NCI-H510A treated with DMSO at 0.1 percent for 48 hours (cell line): ENCODE results near the gene SERPINE1.
"Not testable (repeated sequence)": the region's sequence is repeated elsewhere in the genome, so short reads cannot be mapped to it uniquely, and the experiment has no call there.

Source experiments
- DNase-seq: peaks from one replicate; lab custom pipeline; 2025; lab: John Stamatoyannopoulos, UW

Gene SERPINE1

DNA sequence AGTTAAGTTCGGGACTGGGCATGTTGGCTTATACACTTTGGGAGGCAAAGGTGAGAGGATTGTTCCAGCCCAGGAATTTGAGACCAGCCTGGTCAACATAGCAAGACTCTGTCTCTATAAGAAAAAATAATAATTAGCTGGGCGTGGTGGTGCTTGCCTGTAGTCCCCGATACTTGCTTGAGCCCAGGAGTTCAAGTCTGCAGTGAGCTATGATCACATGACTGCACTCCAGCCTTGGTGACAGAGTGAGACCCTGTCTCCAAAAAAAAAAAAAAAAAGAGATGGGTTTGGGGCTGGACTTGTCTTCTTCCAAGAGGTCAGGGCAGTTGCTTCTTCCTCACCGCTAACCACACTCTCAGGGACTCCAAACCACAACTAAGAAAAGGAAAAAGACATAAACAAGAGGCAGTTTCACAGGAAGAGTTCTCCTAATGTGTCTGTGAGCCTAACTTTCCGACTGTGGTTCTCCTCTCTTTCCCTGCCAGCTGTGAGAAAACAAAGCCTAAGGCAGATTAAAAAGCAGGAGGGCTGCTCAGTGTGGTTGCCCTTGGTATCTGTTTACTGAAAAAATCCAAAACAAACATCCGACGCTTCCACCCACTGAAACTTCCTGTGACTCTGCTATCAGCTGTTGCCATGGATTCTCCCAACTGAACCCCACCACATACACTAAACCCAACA lies 2.4 kb upstream of the SERPINE1 start:
- DNase-seq, result no peak

DNA sequence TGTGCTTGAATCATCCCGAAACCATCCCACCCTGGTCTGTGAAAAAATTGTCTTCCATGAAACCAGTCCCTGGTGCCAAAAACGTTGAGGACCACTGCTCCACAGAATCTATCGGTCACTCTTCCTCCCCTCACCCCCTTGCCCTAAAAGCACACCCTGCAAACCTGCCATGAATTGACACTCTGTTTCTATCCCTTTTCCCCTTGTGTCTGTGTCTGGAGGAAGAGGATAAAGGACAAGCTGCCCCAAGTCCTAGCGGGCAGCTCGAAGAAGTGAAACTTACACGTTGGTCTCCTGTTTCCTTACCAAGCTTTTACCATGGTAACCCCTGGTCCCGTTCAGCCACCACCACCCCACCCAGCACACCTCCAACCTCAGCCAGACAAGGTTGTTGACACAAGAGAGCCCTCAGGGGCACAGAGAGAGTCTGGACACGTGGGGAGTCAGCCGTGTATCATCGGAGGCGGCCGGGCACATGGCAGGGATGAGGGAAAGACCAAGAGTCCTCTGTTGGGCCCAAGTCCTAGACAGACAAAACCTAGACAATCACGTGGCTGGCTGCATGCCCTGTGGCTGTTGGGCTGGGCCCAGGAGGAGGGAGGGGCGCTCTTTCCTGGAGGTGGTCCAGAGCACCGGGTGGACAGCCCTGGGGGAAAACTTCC lies 784 bp upstream of the SERPINE1 start:
- no peak for DNase-seq

DNA sequence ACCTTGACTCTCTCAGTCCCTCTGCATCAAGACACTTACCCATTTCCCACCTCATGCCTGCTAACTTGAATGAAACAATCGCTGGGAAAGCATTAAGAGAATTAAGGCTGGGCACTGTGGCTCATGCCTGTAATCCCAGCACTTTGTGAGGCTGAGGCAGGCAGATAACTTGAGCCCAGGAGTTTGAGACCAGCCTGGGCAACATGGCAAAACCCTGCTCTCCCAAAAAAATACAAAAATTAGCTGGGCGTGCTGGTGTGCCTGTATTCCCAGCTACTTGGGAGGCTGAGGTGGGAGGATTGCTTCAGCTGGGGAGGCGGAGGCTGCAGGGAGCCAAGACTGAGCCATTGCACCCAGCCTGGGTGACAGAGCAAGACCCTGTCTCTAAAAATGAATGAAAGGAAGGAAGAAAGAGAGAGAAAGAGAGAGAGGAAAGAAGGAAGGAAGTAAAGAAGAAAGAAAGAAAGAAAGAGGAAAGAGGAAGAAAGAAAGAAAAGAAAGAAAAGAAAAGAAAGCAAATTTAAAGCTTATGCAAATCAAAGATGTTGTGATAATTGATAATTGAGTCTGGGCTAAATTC lies 646 bp downstream of the SERPINE1 start:
- no peak for DNase-seq

DNA sequence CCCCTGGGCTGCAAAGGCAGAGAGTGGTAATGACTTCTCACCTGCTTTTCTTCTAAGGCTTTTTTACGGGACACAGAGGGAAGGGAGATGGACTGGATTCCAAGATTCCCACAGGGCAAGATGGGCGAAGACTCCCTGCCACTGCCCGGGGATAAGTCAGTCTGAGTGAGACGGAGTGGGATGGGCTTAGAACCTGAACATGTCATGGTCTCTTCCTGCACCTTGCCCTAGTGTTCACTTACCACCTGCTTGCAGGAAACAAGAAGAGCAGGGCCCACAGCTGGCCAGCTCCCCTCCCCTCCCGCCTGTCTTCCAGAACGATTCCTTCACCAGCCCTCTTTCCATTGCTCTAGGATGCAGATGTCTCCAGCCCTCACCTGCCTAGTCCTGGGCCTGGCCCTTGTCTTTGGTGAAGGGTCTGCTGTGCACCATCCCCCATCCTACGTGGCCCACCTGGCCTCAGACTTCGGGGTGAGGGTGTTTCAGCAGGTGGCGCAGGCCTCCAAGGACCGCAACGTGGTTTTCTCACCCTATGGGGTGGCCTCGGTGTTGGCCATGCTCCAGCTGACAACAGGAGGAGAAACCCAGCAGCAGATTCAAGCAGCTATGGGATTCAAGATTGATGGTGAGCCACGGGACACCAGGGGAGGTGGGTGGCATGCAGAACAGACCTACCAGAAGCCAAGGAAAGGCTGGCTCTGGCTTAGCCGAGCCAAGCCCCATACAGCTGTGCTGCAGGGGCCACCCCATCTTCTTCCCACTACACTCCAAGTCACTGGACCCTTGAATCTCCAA lies 1.3 kb downstream of the SERPINE1 start:
- DNase-seq, result no peak

DNA sequence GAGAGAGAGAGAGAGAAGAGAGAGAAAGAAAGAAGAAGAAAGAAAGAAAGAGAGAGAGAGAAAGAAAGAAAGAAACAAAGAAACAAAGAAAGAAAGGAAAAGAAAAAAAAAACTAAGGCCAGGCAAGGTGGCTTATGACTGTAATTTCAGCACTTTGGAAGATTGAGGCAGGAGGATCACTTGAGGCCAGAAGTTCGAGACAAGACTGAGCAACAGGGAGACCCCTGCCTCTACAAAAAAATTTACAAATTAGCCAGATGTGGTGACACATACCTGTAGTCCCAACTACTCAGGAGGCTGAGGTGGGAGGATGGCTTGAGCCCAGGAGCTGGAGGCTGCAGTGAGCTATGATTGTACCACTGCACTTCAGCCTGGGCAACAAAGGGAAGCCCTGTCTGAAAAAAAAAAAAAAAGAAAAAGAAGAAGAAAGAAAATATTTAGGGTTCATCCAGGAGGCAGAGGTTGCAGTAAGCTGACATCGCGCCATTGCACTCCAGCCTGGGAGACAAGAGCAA lies 2.8 kb downstream of the SERPINE1 start:
- DNase-seq, result no peak

DNA sequence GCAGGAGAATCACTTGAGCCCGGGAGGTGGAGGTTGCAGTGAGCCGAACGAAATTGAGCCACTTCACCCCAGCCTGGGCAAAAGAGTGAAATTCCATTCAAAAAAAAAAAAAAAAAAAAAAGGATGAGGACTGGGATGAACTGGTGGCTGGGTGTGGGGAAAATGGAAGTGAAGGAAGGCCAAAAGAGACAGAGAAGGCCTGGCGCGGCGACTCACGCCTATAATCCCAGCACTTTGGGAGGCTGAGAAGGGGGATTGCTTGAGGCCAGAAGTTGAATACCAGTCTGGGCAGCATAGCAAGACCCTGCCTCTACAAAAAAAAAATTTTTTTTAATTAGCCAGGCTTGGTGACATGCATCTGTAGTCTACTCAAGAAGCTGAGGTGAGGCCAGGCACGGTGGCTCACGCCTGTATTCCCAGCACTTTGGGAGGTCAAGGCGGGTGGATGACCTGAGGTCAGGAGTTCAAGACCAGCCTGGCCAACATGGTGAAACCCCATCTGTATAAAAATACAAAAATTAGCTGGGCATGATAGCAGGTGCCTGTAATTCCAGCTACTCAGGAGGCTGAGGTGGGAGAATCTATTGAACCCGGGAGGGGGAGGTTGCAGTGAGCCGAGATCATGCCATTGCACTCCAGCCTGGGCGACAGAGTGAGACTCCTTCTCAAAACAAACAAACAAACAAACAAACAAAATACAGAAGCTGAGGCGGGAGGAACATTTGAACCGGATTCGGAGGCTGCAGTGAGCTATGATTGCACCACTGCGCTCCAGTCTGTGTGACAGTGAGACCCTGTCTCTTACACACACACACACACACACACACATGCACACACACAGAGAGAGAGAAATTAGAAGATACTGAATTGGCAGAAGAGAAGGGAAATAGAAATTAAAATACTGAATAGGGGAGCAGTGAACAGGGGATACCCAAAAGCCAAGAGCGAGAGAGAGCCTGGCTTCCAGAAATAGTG lies 6.0 kb downstream of the SERPINE1 start:
- DNase-seq, result not testable (repeated sequence)

DNA sequence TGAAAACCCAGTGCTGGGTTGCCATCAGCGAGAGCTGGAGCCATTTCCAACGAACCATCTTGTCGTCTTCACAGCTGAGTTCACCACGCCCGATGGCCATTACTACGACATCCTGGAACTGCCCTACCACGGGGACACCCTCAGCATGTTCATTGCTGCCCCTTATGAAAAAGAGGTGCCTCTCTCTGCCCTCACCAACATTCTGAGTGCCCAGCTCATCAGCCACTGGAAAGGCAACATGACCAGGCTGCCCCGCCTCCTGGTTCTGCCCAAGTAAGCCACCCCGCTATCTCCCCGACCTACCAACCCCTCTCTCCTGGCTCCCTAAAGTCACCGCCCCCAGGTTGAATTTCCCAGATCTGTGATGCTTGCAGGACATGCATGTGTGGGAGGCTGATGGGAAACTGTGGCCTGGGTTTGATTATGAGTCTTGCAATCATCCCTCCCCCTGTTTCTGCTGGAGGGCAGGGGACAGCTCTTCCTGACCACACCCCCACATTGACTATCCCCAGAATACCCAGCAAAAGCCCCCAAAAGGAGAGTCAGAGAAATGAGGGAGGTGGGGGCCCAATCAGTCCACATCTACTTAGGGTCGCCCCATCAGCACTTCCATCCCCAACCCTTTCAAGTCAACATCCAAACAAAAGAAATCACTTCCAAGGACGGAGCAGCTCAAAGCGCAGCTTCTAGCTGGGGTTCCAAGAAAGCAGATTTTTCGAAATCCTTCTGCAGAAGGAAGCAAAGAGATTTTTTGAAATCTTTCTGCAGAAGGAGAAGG lies 6.9 kb downstream of the SERPINE1 start:
- no peak for DNase-seq

DNA sequence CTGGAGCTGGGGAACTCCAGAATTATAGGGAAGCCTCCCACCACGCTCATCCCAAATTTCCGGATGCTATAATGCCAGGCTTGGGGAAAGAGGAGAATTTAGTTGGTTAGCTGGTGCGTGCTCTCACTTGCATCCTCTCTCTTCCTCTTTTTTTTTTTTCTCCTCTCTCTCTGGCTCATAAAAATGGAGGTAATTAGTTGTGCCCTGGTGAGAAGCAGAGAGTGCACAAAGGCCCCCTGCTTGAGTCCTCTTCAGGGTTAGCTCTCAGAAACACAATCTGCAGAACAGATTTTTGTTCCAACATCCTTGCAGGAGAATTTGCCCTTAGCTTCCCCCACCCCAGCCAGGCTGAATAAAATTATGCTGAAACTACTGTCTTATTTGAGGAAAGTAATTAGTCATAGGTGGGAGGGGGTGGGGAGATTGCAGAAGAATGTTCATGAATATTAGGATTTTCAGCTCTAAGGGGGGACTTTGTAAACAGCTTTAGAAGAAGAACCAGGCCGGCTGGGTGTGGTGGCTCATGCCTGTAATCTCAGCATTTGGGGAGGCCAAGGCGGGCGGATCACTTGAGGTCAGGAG lies 7.6 kb downstream of the SERPINE1 start:
- no peak for DNase-seq

DNA sequence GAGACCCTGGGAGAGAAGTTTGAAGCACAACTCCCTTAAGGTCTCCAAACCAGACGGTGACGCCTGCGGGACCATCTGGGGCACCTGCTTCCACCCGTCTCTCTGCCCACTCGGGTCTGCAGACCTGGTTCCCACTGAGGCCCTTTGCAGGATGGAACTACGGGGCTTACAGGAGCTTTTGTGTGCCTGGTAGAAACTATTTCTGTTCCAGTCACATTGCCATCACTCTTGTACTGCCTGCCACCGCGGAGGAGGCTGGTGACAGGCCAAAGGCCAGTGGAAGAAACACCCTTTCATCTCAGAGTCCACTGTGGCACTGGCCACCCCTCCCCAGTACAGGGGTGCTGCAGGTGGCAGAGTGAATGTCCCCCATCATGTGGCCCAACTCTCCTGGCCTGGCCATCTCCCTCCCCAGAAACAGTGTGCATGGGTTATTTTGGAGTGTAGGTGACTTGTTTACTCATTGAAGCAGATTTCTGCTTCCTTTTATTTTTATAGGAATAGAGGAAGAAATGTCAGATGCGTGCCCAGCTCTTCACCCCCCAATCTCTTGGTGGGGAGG lies 10.8 kb downstream of the SERPINE1 start:
- DNase-seq, result no peak

DNA sequence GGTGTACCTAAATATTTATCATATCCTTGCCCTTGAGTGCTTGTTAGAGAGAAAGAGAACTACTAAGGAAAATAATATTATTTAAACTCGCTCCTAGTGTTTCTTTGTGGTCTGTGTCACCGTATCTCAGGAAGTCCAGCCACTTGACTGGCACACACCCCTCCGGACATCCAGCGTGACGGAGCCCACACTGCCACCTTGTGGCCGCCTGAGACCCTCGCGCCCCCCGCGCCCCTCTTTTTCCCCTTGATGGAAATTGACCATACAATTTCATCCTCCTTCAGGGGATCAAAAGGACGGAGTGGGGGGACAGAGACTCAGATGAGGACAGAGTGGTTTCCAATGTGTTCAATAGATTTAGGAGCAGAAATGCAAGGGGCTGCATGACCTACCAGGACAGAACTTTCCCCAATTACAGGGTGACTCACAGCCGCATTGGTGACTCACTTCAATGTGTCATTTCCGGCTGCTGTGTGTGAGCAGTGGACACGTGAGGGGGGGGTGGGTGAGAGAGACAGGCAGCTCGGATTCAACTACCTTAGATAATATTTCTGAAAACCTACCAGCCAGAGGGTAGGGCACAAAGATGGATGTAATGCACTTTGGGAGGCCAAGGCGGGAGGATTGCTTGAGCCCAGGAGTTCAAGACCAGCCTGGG lies 11.4 kb downstream of the SERPINE1 start:
- no peak for DNase-seq

DNA sequence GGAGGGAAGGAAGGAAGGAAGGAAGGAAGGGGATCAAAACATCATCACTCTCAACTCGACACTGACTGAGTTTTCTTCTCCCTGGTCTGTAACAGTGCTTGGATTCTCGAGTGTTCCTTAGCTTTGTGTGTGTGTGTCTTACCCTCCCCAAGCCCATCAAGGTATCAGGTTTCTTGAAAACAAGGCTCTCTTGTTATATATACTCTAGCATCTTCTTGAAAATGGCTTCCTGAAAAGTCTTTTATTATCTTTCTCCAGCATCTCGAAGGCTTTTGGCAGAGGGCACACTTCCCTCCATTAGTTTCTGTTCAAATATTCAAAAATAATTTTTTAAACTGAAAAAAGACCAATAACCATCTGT lies 13.4 kb downstream of the SERPINE1 start:
- DNase-seq, result no peak

DNA sequence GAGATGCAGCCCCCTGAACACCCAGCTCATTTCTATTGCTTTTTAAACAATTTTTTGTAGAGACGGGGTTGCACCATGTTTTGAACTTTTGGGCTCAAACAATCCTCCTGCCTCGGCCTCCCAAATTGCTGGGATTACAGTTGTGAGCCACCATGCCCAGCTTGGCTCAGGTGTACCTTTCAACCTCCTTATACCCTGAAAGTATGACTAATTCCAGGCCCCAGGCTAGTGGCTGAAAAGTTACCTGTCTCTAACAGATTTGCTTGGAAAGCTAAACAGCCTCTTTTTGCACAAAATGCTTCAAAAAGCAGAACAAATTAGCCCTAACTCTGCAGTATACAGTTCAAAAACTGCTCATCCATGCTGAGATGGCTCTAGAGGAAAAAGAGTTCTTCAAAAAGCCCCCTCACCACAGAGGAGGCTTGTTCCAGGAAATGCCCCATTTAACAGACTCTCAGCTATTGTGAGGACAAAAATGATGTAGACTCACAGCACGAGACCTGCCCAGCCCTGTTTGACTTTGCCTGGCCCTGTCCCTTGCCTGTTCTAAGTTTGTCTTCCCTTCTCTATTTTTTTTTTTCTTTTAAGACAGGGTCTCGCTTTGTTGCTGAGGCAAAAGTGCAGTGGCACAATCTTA lies 14.0 kb downstream of the SERPINE1 start:
- no peak for DNase-seq

DNA sequence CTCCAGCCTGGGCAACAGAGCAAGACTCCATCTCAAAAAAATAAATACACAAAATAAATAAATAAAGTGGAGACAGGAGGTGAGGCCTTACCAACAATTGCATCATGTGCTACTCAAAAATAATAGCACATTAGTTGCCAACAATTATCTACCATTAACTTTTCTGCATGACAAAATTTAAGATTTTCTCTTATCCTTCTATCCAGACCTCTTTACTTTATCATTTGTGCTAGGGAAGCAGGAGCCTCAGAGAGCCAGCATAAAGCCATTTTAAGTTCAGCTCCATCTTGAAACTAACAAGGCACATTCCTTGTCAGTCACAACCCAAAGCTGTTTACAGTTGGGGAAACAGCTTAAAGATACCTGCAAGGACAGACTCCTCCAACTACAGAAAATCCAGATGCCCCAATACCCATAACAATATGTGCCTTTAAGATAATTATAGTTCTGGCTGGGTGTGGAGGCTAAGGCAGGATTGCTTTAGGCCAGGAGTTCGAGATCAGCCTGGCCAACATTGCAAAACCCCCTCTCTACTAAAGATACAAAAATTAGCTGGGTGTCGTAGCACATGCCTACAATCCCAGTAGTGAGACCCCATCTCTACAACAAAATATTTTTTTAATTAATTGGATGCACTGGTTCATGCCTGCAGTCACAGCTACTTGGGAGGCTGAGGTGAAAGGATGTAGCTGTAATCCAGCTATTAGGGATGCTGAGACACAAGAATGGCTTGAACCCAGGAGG lies 25.2 kb downstream of the SERPINE1 start:
- no peak for DNase-seq

DNA sequence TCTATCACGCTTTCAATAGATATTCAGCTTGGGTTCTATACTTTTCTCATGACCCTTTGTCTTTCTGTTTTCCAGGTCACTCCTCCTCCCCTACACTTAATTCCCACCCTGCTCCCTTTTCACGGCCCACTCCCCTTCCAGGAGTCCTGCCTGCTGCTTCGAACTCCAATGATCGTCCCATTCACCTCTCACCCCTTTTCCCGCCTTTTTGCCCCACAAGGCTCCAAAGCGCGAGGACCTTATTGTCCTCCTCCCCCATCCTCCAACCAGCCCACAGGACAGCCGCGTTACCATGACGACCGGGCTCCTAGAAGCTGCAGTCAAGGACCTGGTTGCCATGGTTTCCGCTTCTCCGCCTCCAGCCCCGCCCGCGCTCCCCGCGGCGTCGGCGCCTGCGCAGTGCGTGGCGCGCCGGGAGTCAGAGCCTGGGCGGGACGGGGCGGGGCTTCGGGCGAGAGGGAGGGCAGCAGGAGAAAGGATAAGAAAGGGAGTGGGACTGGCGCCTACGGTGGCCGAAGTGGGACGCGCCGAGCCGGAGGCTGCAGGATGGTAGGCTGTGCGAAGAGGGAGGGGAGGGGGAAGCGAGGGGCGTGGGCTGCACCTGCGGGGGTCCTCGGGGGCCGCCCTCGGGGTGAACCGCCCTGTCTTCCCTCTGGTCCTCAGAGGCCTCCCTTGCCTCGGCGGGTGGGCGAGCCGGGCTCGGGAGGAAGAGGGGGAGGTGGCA lies 27.2 kb downstream of the SERPINE1 start, which contains the start of gene AP1S1:
TSS of gene AP1S1 (plus strand) at position 508 of the 724 bp plus-strand sequence. CDS start at position 547, 39 bp downstream.
- peak; percentile 54 for DNase-seq

DNA sequence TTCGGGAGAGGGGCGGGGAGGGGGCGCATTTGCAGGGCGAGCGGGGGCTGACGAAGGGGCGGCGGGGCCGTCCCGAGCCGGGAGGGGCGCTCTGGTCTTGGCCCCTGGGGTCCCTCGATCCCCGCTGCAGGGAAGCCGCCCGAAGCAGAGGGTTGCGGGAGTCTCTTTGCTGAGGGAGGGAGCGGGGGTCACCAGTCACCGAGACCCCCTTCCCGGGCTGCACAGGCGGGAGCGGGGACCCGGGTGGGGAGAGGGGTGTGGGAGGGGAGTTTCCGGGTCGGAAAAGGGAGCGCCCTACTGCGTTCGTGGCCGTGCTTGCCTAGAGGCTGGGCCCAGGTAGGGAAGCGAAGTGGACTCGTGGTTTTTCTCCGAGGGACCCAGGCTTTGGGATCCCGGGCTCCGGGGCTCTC lies 27.8 kb downstream of the SERPINE1 start:
- DNase-seq, result no peak

DNA sequence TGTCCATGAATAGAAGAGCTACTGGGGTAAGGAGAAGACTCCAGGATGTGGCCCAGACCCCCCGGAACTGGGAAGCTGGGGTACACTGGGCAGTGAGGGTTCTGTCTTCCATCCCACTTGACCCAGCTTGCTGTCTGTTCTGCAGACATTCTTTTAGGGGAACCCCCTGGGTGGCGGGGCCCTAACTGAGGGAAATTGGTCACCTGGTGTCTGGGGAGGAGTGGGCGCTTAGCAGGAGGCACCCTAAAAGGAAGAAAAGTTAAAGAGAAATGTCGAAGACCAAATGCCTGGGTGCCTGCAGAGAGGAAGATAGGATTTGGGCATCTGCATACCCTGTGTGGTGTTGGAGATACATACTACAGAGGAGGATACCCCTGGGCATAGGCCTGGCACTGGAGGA lies 28.4 kb downstream of the SERPINE1 start:
- no peak for DNase-seq

DNA sequence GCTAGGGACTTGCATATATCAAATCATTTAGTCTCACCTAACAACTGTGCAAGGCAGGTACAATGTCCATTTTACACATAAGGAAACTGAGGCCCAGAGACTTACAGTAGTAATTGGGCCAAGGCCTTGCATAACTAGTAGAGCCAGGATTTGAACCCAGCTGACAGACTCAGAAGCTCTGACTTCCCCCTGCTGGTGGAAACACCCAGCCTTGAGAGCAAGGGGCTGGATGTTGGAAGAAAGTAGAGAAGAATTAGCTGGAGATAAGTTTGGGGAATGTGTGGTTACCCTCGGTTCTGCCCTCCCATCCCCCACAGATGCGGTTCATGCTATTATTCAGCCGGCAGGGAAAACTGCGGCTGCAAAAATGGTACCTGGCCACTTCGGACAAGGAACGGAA lies 29.4 kb downstream of the SERPINE1 start:
- DNase-seq, result no peak
